ENCODE data around the gene SYNDIG1L.

DNA sequence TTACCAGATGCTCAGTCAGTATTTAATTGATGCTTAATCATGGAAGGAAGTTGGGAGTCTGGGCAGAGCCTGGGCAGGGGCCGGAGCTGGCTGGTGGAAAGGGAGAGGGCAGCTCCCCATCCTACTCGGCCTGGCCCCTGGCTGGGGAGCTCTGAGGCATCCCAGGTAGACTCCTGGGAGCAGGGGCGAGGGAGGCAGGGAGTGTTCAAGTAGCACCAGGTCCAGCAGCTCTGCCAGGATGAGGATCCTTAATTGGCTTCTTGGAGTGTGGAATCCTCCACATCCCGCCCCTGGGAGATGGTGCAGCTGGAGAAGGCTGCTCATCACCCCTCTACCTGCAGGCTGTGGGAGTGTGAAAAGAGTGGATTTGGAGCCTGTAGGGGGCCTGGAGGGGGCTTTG, 30.9 kb downstream of the SYNDIG1L start:
- TF ChIP-seq POLR2A (IDR thresholded peaks at IDR 0.05) = no peak
- TF ChIP-seq, protein P1, sequence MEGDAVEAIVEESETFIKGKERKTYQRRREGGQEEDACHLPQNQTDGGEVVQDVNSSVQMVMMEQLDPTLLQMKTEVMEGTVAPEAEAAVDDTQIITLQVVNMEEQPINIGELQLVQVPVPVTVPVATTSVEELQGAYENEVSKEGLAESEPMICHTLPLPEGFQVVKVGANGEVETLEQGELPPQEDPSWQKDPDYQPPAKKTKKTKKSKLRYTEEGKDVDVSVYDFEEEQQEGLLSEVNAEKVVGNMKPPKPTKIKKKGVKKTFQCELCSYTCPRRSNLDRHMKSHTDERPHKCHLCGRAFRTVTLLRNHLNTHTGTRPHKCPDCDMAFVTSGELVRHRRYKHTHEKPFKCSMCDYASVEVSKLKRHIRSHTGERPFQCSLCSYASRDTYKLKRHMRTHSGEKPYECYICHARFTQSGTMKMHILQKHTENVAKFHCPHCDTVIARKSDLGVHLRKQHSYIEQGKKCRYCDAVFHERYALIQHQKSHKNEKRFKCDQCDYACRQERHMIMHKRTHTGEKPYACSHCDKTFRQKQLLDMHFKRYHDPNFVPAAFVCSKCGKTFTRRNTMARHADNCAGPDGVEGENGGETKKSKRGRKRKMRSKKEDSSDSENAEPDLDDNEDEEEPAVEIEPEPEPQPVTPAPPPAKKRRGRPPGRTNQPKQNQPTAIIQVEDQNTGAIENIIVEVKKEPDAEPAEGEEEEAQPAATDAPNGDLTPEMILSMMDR (IDR thresholded peaks at IDR 0.05) = no peak

Measured in lower leg skin (tissue), 3 donors.